Measurements from ENCODE around the gene ARHGEF12. TPM values are rescaled to one million over a fixed set of nuclear protein-coding genes. Genes with fewer than 3 reads are reported as not detected.

ARHGEF12 gene
- total and polyA plus RNA-seq, 10 of the 15 experiments (the other 5 are each of a cell fraction or from before 2014, with no cell fraction given) = 2.7 to 40.8 (median 20.9) TPM

- CTCF ChIA-PET = interaction anchor here (0.7 to 8.9 kb wide), 15 partner anchors 8 to 604 kb away, joined by 3 to 95 read pairs (median 8); partner anchors contain the start of genes ARHGEF12 and TLCD5
- POLR2A ChIA-PET = no interaction called here
- Histone ChIP-seq H3K27me3 (replicated peaks in 1 of 2; ENCODE audit: control insufficient read depth in 2 of 2, insufficient read depth in 2 of 2, low read length in 1 of 2) (no peaks in the 10 kb centered on the region; a peak in 1 of 4 replicates), H4K20me1 (ENCODE audit: control insufficient read depth, insufficient read depth) (no peaks in the 10 kb centered on the region), H3K4me3 (no peak overlapping the region), H2AFZ (ENCODE audit: control insufficient read depth, low read depth, low read length) (no peak overlapping the region), H3K79me2 (ENCODE audit: control insufficient read depth, insufficient read depth, low read length) (no peaks in the 10 kb centered on the region), H3K4me1 (ENCODE audit: control insufficient read depth, insufficient read depth, low read length) (no peaks in the 10 kb centered on the region; the same call in 1 of the 2 replicates), H3K4me2 (ENCODE audit: control insufficient read depth, insufficient read depth) (no peak overlapping the region), H3K9ac (ENCODE audit: control insufficient read depth, insufficient read depth, low read length) (no peak overlapping the region), H3K36me3 (ENCODE audit: control insufficient read depth in 2 of 2, insufficient read depth in 2 of 2, low read length in 1 of 2) (no peaks in the 10 kb centered on the region), H3K27ac (ENCODE audit: control insufficient read depth, insufficient read depth) (no peak overlapping the region), H3K9me3 (replicated peaks; ENCODE audit: control insufficient read depth, insufficient read depth, low read length) (no peaks in the 10 kb centered on the region)
- WGBS (ENCODE audit: insufficient coverage, insufficient replicate concordance, low lambda C conversion rate, missing lambda C conversion rate) = 26% methylated on average over 7 of the region's 7 CpGs
- FAIRE-seq = no peak
- intact Hi-C loops (cut with micrococcal nuclease; ENCODE audit: unreplicated experiment) (loop anchor here (2.0 to 5.0 kb wide), 3 partner anchors 103 to 685 kb away; no protein-coding TSS in a partner anchor), in situ Hi-C loops (cut with MboI) (loop anchor here (10.0 kb wide), 1 partner anchor 175 kb away; no protein-coding TSS in a partner anchor)
- no peak for DNase-seq (ENCODE audit: low read depth, low spot score)
- RAD21 ChIA-PET (ENCODE audit: unreplicated experiment) = interaction anchor here (1.0 to 5.0 kb wide), 8 partner anchors 7 to 685 kb away, joined by 3 to 64 read pairs (median 7); partner anchors contain the start of gene ARHGEF12
- no peak for ATAC-seq
- TF ChIP-seq POLR2AphosphoS2 (IDR thresholded peaks at IDR 0.05; ENCODE audit: low read depth, low read length) = no peak
- no TSS peak for BruUV-seq (replicated peaks)
- SMC1A ChIA-PET (ENCODE audit: uncharacterized antibody, unreplicated experiment) = interaction anchor here (0.7 to 2.9 kb wide), 9 partner anchors 8 to 723 kb away, joined by 3 to 11 read pairs (median 3); no protein-coding TSS in a partner anchor
These were observed 173.3 kb downstream of the ARHGEF12 start for GRCh38 chr11:120509346-120510053.

- H3K36me3 ChIP-seq (ENCODE audit: control insufficient read depth in 2 of 2, insufficient read depth in 2 of 2, low read length in 1 of 2) = no peaks in the 10 kb centered on the region; a peak in 1 of 4 replicates
- no peak overlapping the region for H3K4me3 ChIP-seq
- no TSS peak for BruUV-seq (replicated peaks)
- H3K9ac ChIP-seq (ENCODE audit: control insufficient read depth, insufficient read depth, low read length) = no peak overlapping the region
- H3K9me3 ChIP-seq (replicated peaks; ENCODE audit: control insufficient read depth, insufficient read depth, low read length) = no peaks in the 10 kb centered on the region
- in situ Hi-C loops (cut with MboI) = loop anchor here (10.0 kb wide), 1 partner anchor 174 kb away; no protein-coding TSS in a partner anchor
- no peak overlapping the region for H3K27ac ChIP-seq (ENCODE audit: control insufficient read depth, insufficient read depth)
- intact Hi-C loops (cut with micrococcal nuclease; ENCODE audit: unreplicated experiment) = loop anchor here (1.0 to 5.0 kb wide), 9 partner anchors 102 to 684 kb away; no protein-coding TSS in a partner anchor
- no peaks in the 10 kb centered on the region for H3K79me2 ChIP-seq (ENCODE audit: control insufficient read depth, insufficient read depth, low read length)
- ATAC-seq = peak; percentile 7
- 44% methylated on average over 20 of the region's 20 CpGs for WGBS (ENCODE audit: insufficient coverage, insufficient replicate concordance, low lambda C conversion rate, missing lambda C conversion rate)
- peak; percentile 96 for FAIRE-seq
- DNase-seq (ENCODE audit: low read depth, low spot score) = no peak
- ChIA-PET CTCF (interaction anchor here (0.6 to 8.9 kb wide), 20 partner anchors 9 to 684 kb away, joined by 3 to 95 read pairs (median 5); partner anchors contain the start of gene ARHGEF12), SMC1A (ENCODE audit: uncharacterized antibody, unreplicated experiment) (interaction anchor here (0.6 to 5.1 kb wide), 7 partner anchors 13 to 684 kb away, joined by 3 to 32 read pairs (median 4); no protein-coding TSS in a partner anchor), RAD21 (ENCODE audit: unreplicated experiment) (interaction anchor here (0.5 to 5.0 kb wide), 13 partner anchors 8 to 684 kb away, joined by 3 to 64 read pairs (median 4); partner anchors contain the start of gene ARHGEF12), POLR2A (interaction anchor here (1.0 kb wide), 1 partner anchor 91 kb away, joined by 3 read pairs; no protein-coding TSS in a partner anchor)
- no peak overlapping the region for H2AFZ ChIP-seq (ENCODE audit: control insufficient read depth, low read depth, low read length)
- no peaks in the 10 kb centered on the region; the same call in 1 of the 2 replicates for H3K4me1 ChIP-seq (ENCODE audit: control insufficient read depth, insufficient read depth, low read length)
- H3K4me2 ChIP-seq (ENCODE audit: control insufficient read depth, insufficient read depth) = no peak overlapping the region
- no peaks in the 10 kb centered on the region; the same call in 1 of the 2 replicates for H4K20me1 ChIP-seq (ENCODE audit: control insufficient read depth, insufficient read depth)
- no peaks in the 10 kb centered on the region for H3K27me3 ChIP-seq (replicated peaks in 1 of 2; ENCODE audit: control insufficient read depth in 2 of 2, insufficient read depth in 2 of 2, low read length in 1 of 2)
- TF ChIP-seq PML (IDR thresholded peaks at IDR 0.05; ENCODE audit: low read length) (no peak), MLLT1 (IDR thresholded peaks at IDR 0.05) (0 out of 2 replicates have a peak, but pooled peaks have one; percentile 28), CUX1 (IDR thresholded peaks at IDR 0.05; ENCODE audit: insufficient replicate concordance, low read depth, low read length) (no peak), ZNF622 (IDR thresholded peaks at IDR 0.05) (no peak)
These were observed 174.3 kb downstream of the ARHGEF12 start for GRCh38 chr11:120510406-120511115.
